HepG2 (cell line): ENCODE data around the gene LMF2. TPM values are rescaled to one million over a fixed set of nuclear protein-coding genes. Genes with fewer than 3 reads are reported as not detected.

Source experiments
- ATAC-seq: fragments of 200-7000 bp; cut with Tn5 transposase; 3 replicates; pipeline ENCODE4 v1.9.1; 2020; ENCODE audit warnings: mild to moderate bottlenecking, moderate library complexity
- BruUV-seq: library from RNA; stranded (reverse); fragments of 400-500 nt; replicated peaks from 2 replicates; lab custom pipeline; 2021; lab: Mats Ljungman, UMichigan
- CTCF ChIA-PET: fragments of 300-600 bp; formaldehyde crosslinking; extraction: SDS; loops from one replicate; lab custom pipeline; 2021; ENCODE audit warnings: low total read pairs, inconsistent platforms, low intra/inter-chr PET ratio; lab: Yijun Ruan, JAX
- POLR2A ChIA-PET: fragments of 350-600 bp; sonication (Branson Sonifier 250); formaldehyde crosslinking; loops from one replicate; lab custom pipeline; 2020; ENCODE audit warnings: antibody characterized with exemption, inconsistent platforms; lab: Yijun Ruan, JAX
- DNase-seq: peaks from one replicate; pipeline ENCODE4 v3.0.0-alpha.2; 2015; ENCODE audit warnings: low spot score
- FAIRE-seq: peaks from 3 replicates; lab custom pipeline; 2011; peaks lifted over from hg19 to GRCh38; lab: Jason Lieb, UNC
- H2AFZ ChIP-seq: one replicate; pipeline ENCODE4 v1.6.1; 2011; ENCODE audit warnings: low read length, inconsistent platforms
- H3K27ac ChIP-seq: fragments of 300-600 bp; 3 replicates; pipeline ENCODE4 v1.8.0; 2011; ENCODE audit warnings: mixed run types, mild to moderate bottlenecking, mixed read lengths, low read length, inconsistent platforms; ENCODE audit not compliant: insufficient read depth; ENCODE audit errors: extremely low read length
- H3K27me3 ChIP-seq, 2 experiments: fragments of 200-600 bp in 1 of 2; 2 replicates in 1 of 2; 3 replicates in 1 of 2; pipeline versions ENCODE4 v1.6.0 to v1.8.0; 2011; ENCODE audit warnings: low read length in 2 of 2, mild to moderate bottlenecking in 2 of 2, moderate library complexity in 2 of 2, inconsistent platforms in 1 of 2; ENCODE audit not compliant: insufficient read depth in 2 of 2, control insufficient read depth in 1 of 2
- H3K36me3 ChIP-seq, 2 experiments: fragments of 200-600 bp in 1 of 2; replicated peaks in 1 of 2; 2 replicates in 1 of 2; 3 replicates in 1 of 2; pipeline versions ENCODE4 v1.5.1 to v1.8.0; 2011; ENCODE audit warnings: low read length in 2 of 2, inconsistent platforms in 1 of 2; ENCODE audit not compliant: insufficient read depth in 2 of 2, control insufficient read depth in 1 of 2
- H3K4me1 ChIP-seq: 2 replicates; pipeline ENCODE4 v1.5.1; 2012; ENCODE audit warnings: low read length, inconsistent platforms; ENCODE audit not compliant: insufficient read depth
- H3K4me2 ChIP-seq: 2 replicates; pipeline ENCODE4 v1.6.0; 2011; ENCODE audit warnings: low read depth, low read length, inconsistent platforms
- H3K4me3 ChIP-seq, 3 experiments: fragments of 200-600 bp in 1 of 3; sonication (generic), shearing (Covaris generic) in 1 of 3; replicated peaks in 1 of 3; 2 replicates each; pipeline ENCODE4 v1.5.1; 2011 to 2016; ENCODE audit warnings: low read length in 3 of 3, inconsistent platforms in 2 of 3, low read depth in 2 of 3, mild to moderate bottlenecking in 2 of 3, control low read depth in 1 of 3, mixed read lengths in 1 of 3; ENCODE audit not compliant: insufficient read depth in 1 of 3
- H3K79me2 ChIP-seq: one replicate; pipeline ENCODE4 v1.6.1; 2011; ENCODE audit warnings: low read length, inconsistent platforms; ENCODE audit not compliant: insufficient read depth
- H3K9ac ChIP-seq: 2 replicates; pipeline ENCODE4 v1.6.0; 2011; ENCODE audit warnings: mild to moderate bottlenecking, low read depth, low read length, inconsistent platforms; ENCODE audit not compliant: insufficient read depth
- H3K9me3 ChIP-seq: 2 replicates; pipeline ENCODE4 v1.5.1; 2012; ENCODE audit warnings: mild to moderate bottlenecking, low read length
- H4K20me1 ChIP-seq: 2 replicates; pipeline ENCODE4 v1.6.0; 2011; ENCODE audit warnings: inconsistent platforms, mild to moderate bottlenecking, low read length, moderate library complexity; ENCODE audit not compliant: insufficient read depth
- FOSL2 ChIP-seq: sonication (generic); formaldehyde crosslinking; IDR thresholded peaks from 2 replicates; pipeline ENCODE4 v1.4.0; 2020; ENCODE audit warnings: missing genetic modification reagents
- FOXP1 ChIP-seq, 2 experiments: fragments of 450-650 bp in 1 of 2; IDR thresholded peaks; 2 replicates each; pipeline ENCODE4 v1.6.1; 2017 to 2018; ENCODE audit warnings: antibody characterized with exemption in 1 of 2
- MED1 ChIP-seq: sonication (generic); formaldehyde crosslinking; IDR thresholded peaks from 2 replicates; pipeline ENCODE4 v1.4.0; 2020; ENCODE audit warnings: missing genetic modification reagents
- SALL2 ChIP-seq: sonication (generic); formaldehyde crosslinking; IDR thresholded peaks from 2 replicates; pipeline ENCODE4 v1.8.1; 2023; ENCODE audit warnings: mild to moderate bottlenecking, missing genetic modification reagents, inconsistent platforms
- ZNF121 ChIP-seq: sonication (generic); formaldehyde crosslinking; IDR thresholded peaks from 2 replicates; pipeline ENCODE4 v1.5.0; 2020; ENCODE audit warnings: mild to moderate bottlenecking, missing genetic modification reagents
- ZNF20 ChIP-seq: sonication (generic); formaldehyde crosslinking; IDR thresholded peaks from 2 replicates; pipeline ENCODE4 v1.4.0; 2020; ENCODE audit warnings: mild to moderate bottlenecking, moderate library complexity, missing genetic modification reagents
- ZNF260 ChIP-seq: sonication (generic); formaldehyde crosslinking; IDR thresholded peaks from 2 replicates; pipeline ENCODE4 v1.4.0; 2020; ENCODE audit warnings: missing genetic modification reagents, low read depth, mild to moderate bottlenecking, borderline replicate concordance
- WGBS: methylation state at CpG from one replicate; pipeline ENCODE4 v1.1.6; 2017; ENCODE audit warnings: low lambda C conversion rate; 5-methylcytosine and 5-hydroxymethylcytosine counted together
- in situ Hi-C: cut with HindIII; loops from 2 replicates; pipeline ENCODE4 v1.10.0; 2017; ENCODE audit warnings: low pct_unique_long_range_greater_than_20kb; ENCODE audit not compliant: extremely low pct_ligation_motif_present
- intact Hi-C: fragments of 100-400 bp; cut with micrococcal nuclease; formaldehyde crosslinking; loops from one replicate; pipeline ENCODE4 v1.10.0; 2022; ENCODE audit not compliant: unreplicated experiment
- polyA plus RNA-seq, 8 experiments: library from polyadenylated mRNA; depleted of rRNA in 3 of 8; stranded (reverse) in 7 of 8; unstranded in 1 of 8; fragments of >200 nt; fragmentation: Illumina TruSeq in 4 of 8; extraction: Trizol in 4 of 8; gene quantifications; 2 replicates each; pipeline versions ENCODE4 v1.2.1 to v1.2.3, GENCODE V29; 2011 to 2016; ENCODE audit warnings: low read depth in 4 of 8, missing spikeins in 1 of 8, mixed read lengths in 1 of 8; ENCODE audit not compliant: insufficient read depth in 1 of 8
- total RNA-seq, 5 experiments: library from RNA; depleted of rRNA; stranded (reverse); fragments of >200 nt; fragmentation: Illumina TruSeq; extraction: Trizol; gene quantifications; 2 replicates each; pipeline ENCODE4 v1.2.3, GENCODE V29; 2016; ENCODE audit warnings: low read depth in 1 of 5
- TF ChIP-seq, protein P1 (sequence below): sonication (generic); formaldehyde crosslinking; IDR thresholded peaks from 2 replicates; pipeline ENCODE4 v1.4.0; 2020; ENCODE audit warnings: missing genetic modification reagents, borderline replicate concordance
- TF ChIP-seq, protein P2 (sequence below): sonication (generic); formaldehyde crosslinking; IDR thresholded peaks from 2 replicates; pipeline ENCODE4 v1.5.0; 2020; ENCODE audit warnings: missing genetic modification reagents
- TF ChIP-seq, protein P3 (sequence below): sonication (generic); formaldehyde crosslinking; IDR thresholded peaks from 2 replicates; pipeline ENCODE4 v1.4.0; 2020; ENCODE audit warnings: missing genetic modification reagents
- TF ChIP-seq, protein P4 (sequence below): sonication (generic); formaldehyde crosslinking; IDR thresholded peaks from 2 replicates; pipeline ENCODE4 v1.4.0; 2020; ENCODE audit warnings: missing genetic modification reagents, borderline replicate concordance

The LMF2 gene
- total and polyA plus RNA-seq, 2 of the 13 experiments (the other 11 are each of a cell fraction or from before 2014, with no cell fraction given): 23.3 to 30.6 TPM

DNA sequence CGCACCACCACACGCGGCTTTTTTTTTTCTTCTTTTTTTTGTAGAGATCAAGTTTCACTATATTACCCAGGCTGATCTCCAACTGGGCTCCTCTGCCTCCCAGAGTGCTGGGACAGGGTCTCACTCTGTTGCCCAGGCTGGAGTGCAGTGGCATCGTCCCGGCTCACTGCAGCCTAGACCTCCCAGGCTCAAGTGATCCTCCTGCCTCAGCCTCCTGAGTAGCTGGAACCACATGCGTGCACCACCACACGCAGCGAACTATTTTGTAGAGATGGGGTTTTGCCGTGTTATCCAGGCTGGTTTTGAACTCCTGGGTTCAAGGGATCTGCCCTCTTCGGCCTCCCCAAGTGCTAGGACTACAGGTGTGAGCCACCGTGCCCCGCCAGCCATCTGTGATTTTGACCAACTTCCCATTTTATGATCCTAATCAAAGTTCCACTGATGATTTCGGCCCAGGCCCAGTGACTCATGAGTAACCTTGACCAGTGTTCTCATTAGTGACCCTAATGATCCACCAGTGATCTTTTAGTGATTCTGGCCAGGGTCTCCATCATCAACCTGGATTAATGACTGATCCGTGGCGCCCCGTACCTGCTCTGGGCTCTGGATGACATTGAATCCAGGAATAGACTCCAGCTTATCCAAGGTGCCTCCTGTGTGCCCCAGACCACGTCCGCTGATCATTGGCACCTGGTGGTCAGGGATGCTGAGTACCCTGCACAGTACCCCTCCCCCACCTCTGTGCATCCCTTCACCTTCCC, 20.6 kb upstream of the LMF2 start:
- Histone ChIP-seq H3K9me3 (no peaks in the 10 kb centered on the region), H3K4me1 (peaks cover 70% of the 10 kb centered on the region), H3K4me3 (no peak overlapping the region), H3K36me3 (peaks cover 1 to 7% of the 10 kb centered on the region in 2 experiments; a peak in 4 of 5 replicates), H3K27ac (no peak overlapping the region), H3K4me2 (no peak overlapping the region), H4K20me1 (peaks cover 15% of the 10 kb centered on the region), H3K27me3 (no peaks in the 10 kb centered on the region), H2AFZ (no peak overlapping the region), H3K9ac (no peak overlapping the region), H3K79me2 (peaks cover 20% of the 10 kb centered on the region)
- BruUV-seq: no TSS peak
- intact Hi-C loops: loop anchor here (5.0 kb wide), 1 partner anchor 34 kb away; the partner anchor contains the start of gene SYCE3
- in situ Hi-C loops: no loop called here
- ATAC-seq: no peak
- 91% methylated on average over 17 of the region's 18 CpGs for WGBS
- POLR2A ChIA-PET: interaction anchor here (0.8 to 2.5 kb wide), 6 partner anchors 10 to 172 kb away, joined by 3 to 7 read pairs (median 4); partner anchors contain the start of genes ARSA, LMF2, NCAPH2 and SYCE3
- DNase-seq: no peak
- CTCF ChIA-PET: no interaction called here
- FAIRE-seq: no peak
- TF ChIP-seq FOXP1 (IDR thresholded peaks at IDR 0.05) (no peak), FOXP1 (CRISPR knock-in tag; IDR thresholded peaks at IDR 0.05) (no peak), MED1 (CRISPR knock-in tag) (no peak), ZNF20 (no peak), SALL2 (CRISPR knock-in tag) (no peak), ZNF260 (CRISPR knock-in tag) (no peak), ZNF121 (CRISPR knock-in tag) (peak; percentile 51; the same call in 1 of the 2 replicates), FOSL2 (CRISPR knock-in tag) (no peak)
- TF ChIP-seq, protein P1, sequence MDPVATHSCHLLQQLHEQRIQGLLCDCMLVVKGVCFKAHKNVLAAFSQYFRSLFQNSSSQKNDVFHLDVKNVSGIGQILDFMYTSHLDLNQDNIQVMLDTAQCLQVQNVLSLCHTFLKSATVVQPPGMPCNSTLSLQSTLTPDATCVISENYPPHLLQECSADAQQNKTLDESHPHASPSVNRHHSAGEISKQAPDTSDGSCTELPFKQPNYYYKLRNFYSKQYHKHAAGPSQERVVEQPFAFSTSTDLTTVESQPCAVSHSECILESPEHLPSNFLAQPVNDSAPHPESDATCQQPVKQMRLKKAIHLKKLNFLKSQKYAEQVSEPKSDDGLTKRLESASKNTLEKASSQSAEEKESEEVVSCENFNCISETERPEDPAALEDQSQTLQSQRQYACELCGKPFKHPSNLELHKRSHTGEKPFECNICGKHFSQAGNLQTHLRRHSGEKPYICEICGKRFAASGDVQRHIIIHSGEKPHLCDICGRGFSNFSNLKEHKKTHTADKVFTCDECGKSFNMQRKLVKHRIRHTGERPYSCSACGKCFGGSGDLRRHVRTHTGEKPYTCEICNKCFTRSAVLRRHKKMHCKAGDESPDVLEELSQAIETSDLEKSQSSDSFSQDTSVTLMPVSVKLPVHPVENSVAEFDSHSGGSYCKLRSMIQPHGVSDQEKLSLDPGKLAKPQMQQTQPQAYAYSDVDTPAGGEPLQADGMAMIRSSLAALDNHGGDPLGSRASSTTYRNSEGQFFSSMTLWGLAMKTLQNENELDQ (CRISPR knock-in tag): no peak
- TF ChIP-seq, protein P2, sequence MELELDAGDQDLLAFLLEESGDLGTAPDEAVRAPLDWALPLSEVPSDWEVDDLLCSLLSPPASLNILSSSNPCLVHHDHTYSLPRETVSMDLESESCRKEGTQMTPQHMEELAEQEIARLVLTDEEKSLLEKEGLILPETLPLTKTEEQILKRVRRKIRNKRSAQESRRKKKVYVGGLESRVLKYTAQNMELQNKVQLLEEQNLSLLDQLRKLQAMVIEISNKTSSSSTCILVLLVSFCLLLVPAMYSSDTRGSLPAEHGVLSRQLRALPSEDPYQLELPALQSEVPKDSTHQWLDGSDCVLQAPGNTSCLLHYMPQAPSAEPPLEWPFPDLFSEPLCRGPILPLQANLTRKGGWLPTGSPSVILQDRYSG (CRISPR knock-in tag): no peak
- TF ChIP-seq, protein P3, sequence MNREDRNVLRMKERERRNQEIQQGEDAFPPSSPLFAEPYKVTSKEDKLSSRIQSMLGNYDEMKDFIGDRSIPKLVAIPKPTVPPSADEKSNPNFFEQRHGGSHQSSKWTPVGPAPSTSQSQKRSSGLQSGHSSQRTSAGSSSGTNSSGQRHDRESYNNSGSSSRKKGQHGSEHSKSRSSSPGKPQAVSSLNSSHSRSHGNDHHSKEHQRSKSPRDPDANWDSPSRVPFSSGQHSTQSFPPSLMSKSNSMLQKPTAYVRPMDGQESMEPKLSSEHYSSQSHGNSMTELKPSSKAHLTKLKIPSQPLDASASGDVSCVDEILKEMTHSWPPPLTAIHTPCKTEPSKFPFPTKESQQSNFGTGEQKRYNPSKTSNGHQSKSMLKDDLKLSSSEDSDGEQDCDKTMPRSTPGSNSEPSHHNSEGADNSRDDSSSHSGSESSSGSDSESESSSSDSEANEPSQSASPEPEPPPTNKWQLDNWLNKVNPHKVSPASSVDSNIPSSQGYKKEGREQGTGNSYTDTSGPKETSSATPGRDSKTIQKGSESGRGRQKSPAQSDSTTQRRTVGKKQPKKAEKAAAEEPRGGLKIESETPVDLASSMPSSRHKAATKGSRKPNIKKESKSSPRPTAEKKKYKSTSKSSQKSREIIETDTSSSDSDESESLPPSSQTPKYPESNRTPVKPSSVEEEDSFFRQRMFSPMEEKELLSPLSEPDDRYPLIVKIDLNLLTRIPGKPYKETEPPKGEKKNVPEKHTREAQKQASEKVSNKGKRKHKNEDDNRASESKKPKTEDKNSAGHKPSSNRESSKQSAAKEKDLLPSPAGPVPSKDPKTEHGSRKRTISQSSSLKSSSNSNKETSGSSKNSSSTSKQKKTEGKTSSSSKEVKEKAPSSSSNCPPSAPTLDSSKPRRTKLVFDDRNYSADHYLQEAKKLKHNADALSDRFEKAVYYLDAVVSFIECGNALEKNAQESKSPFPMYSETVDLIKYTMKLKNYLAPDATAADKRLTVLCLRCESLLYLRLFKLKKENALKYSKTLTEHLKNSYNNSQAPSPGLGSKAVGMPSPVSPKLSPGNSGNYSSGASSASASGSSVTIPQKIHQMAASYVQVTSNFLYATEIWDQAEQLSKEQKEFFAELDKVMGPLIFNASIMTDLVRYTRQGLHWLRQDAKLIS: no peak
- TF ChIP-seq, protein P4, sequence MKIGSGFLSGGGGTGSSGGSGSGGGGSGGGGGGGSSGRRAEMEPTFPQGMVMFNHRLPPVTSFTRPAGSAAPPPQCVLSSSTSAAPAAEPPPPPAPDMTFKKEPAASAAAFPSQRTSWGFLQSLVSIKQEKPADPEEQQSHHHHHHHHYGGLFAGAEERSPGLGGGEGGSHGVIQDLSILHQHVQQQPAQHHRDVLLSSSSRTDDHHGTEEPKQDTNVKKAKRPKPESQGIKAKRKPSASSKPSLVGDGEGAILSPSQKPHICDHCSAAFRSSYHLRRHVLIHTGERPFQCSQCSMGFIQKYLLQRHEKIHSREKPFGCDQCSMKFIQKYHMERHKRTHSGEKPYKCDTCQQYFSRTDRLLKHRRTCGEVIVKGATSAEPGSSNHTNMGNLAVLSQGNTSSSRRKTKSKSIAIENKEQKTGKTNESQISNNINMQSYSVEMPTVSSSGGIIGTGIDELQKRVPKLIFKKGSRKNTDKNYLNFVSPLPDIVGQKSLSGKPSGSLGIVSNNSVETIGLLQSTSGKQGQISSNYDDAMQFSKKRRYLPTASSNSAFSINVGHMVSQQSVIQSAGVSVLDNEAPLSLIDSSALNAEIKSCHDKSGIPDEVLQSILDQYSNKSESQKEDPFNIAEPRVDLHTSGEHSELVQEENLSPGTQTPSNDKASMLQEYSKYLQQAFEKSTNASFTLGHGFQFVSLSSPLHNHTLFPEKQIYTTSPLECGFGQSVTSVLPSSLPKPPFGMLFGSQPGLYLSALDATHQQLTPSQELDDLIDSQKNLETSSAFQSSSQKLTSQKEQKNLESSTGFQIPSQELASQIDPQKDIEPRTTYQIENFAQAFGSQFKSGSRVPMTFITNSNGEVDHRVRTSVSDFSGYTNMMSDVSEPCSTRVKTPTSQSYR (CRISPR knock-in tag): peak; percentile 71; the same call in 1 of the 2 replicates
